NCI-H526 (cell line): Measurements from ENCODE around the gene ARHGAP21.

Experiments used
- DNase-seq, 2 experiments: peaks; one replicate each; lab custom pipeline; 2025; lab: John Stamatoyannopoulos, UW

Gene ARHGAP21

GRCh38 chr10:24575481-24576002, 148.1 kb downstream of the ARHGAP21 start:
- no peak for DNase-seq

- DNase-seq: no peak
Measured at GRCh38 chr10:24574578-24575155, 149.0 kb downstream of the ARHGAP21 start.

- DNase-seq: no peak
Measured at GRCh38 chr10:24574161-24574560, 149.5 kb downstream of the ARHGAP21 start.

GRCh38 chr10:24571870-24572450, 151.7 kb downstream of the ARHGAP21 start:
- DNase-seq: no peak

GRCh38 chr10:24570658-24571426, 152.8 kb downstream of the ARHGAP21 start:
- no peak for DNase-seq

- DNase-seq: no peak
Measured at GRCh38 chr10:24569828-24570657, 153.6 kb downstream of the ARHGAP21 start.

GRCh38 chr10:24569330-24569796, 154.3 kb downstream of the ARHGAP21 start:
- no peak for DNase-seq

- no peak for DNase-seq
Measured at GRCh38 chr10:24568042-24568441, 155.6 kb downstream of the ARHGAP21 start.

- no peak for DNase-seq
Measured at GRCh38 chr10:24561453-24561852, 162.2 kb downstream of the ARHGAP21 start.

- DNase-seq: peak; percentile 1 to 35
Measured at GRCh38 chr10:24556750-24557742, 166.6 kb downstream of the ARHGAP21 start.

- DNase-seq: no peak
Measured at GRCh38 chr10:24556126-24556749, 167.4 kb downstream of the ARHGAP21 start.

GRCh38 chr10:24554036-24554435, 169.7 kb downstream of the ARHGAP21 start:
- no peak for DNase-seq

- DNase-seq: no peak
Measured at GRCh38 chr10:24553051-24553612, 170.6 kb downstream of the ARHGAP21 start.

- peak; percentile 50 to 88 for DNase-seq
Measured at GRCh38 chr10:24552346-24553016, 171.2 kb downstream of the ARHGAP21 start.

- DNase-seq: no peak
Measured at GRCh38 chr10:24551161-24551560, 172.5 kb downstream of the ARHGAP21 start.

GRCh38 chr10:24550680-24551079, 173.0 kb downstream of the ARHGAP21 start:
- no peak for DNase-seq

- no peak for DNase-seq
Measured at GRCh38 chr10:24545585-24545984, 178.1 kb downstream of the ARHGAP21 start.

- no peak for DNase-seq
Measured at GRCh38 chr10:24544776-24545175, 178.9 kb downstream of the ARHGAP21 start.
